ENCODE results near the gene C10orf53.

- TF ChIP-seq POLR2AphosphoS5 (IDR thresholded peaks at IDR 0.05; ENCODE audit: low read depth, low read length) (no peak), POLR2A (IDR thresholded peaks at IDR 0.05; ENCODE audit: low read depth, low read length) (no peak), TAF1 (IDR thresholded peaks at IDR 0.05; ENCODE audit: borderline replicate concordance, low read depth, low read length) (no peak)
Measured at GRCh38 chr10:49688261-49688846, 8.9 kb downstream of the C10orf53 start.
